Pancreas (tissue), 10 donors: ENCODE data around the gene DDOST. TPM values are rescaled to one million over a fixed set of nuclear protein-coding genes. Genes with fewer than 3 reads are reported as not detected.

ENCODE experiments used
- ATAC-seq, 4 donors: fragments of 200-7000 bp; cut with Tn5 transposase; one replicate each; pipeline versions ENCODE4 v1.8.0 to v1.9.1; 2020; ENCODE audit warnings: mild to moderate bottlenecking in 4 of 4, moderate library complexity in 4 of 4
- DNase-seq, 6 donors: peaks; one replicate each; pipeline ENCODE4 v3.0.0-alpha.2; 2020
- FAIRE-seq: peaks from 2 replicates; lab custom pipeline; 2012; peaks lifted over from hg19 to GRCh38; lab: Jason Lieb, UNC
- H3K27ac ChIP-seq, 4 donors: fragments of 200-600 bp; sonication (generic); 1 replicate in 3 of 4; 2 replicates in 1 of 4; pipeline versions ENCODE4 v1.5.0 to v1.8.0; 2020
- H3K27me3 ChIP-seq, 4 donors: fragments of 200-600 bp; one replicate each; pipeline ENCODE4 v1.8.0; 2021
- H3K36me3 ChIP-seq, 3 donors: fragments of 200-600 bp; sonication (generic) in 1 of 3; one replicate each; pipeline versions ENCODE4 v1.5.0 to v1.8.0; 2020 to 2021
- H3K4me1 ChIP-seq, 3 donors: fragments of 200-600 bp; one replicate each; pipeline ENCODE4 v1.8.0; 2021
- H3K4me3 ChIP-seq, 4 donors: fragments of 200-600 bp; sonication (generic) in 2 of 4; one replicate each; pipeline versions ENCODE4 v1.5.0 to v1.8.0; 2020 to 2021
- H3K9me3 ChIP-seq, 4 donors: fragments of 200-600 bp; one replicate each; pipeline ENCODE4 v1.8.0; 2021
- CTCF ChIP-seq, 4 donors: fragments of 200-600 bp; sonication (generic) in 3 of 4; IDR thresholded peaks; one replicate each; pipeline versions ENCODE4 v1.5.0 to v1.8.0; 2021; ENCODE audit warnings: antibody characterized with exemption in 4 of 4
- WGBS, 2 donors: extraction: QIAGEN DNeasy Blood & Tissue Kit; methylation state at CpG; one replicate each; pipeline ENCODE4 v1.1.7; 2013; 5-methylcytosine and 5-hydroxymethylcytosine counted together
- intact Hi-C, 3 donors: fragments of 100-400 bp; cut with DNase I; formaldehyde crosslinking; loops; one replicate each; pipeline versions ENCODE4 v1.11.1 to v1.14.2; 2022
- polyA plus RNA-seq, 2 donors: library from polyadenylated mRNA; stranded (reverse); fragments of 200-250 nt; gene quantifications; one replicate each; pipeline ENCODE4 v1.2.3, GENCODE V29; 2013
- total RNA-seq, 6 donors: library from RNA; stranded (reverse); fragmentation: NEBNext Ultra II Directional in 4 of 6; extraction: Animal tissue kit (Norgen Biotek cat#: 25700) in 4 of 6; gene quantifications; one replicate each; pipeline versions ENCODE4 v1.2.1 to v1.2.4, GENCODE V29; 2021 to 2023
- donor health status: healthy with polysubstance abuse.
- donor health status: DM: no; HTN: no; CAD: no; lungs with moderate emphysema.
- donor health status: DM: no; HTN: no; CAD: no.
- donor health status: control.
- donor health status: control.
- donor health status: Bipolar disorder and iron deficiency.
- donor health status: DM: yes; HTN: yes; CAD: no.
- donor health status: DM: no; HTN: no; CAD: no.
- donor health status: DM: no; HTN: no; CAD: no.
- donor health status: DM: yes; HTN: yes; CAD: no.

DDOST gene
- total and polyA plus RNA-seq, 8 donors: 98.2 to 190 (median 133) TPM

GRCh38 chr1:20703124-20703756 lies 42.1 kb upstream of the DDOST start:
- Histone ChIP-seq H3K36me3 (no peaks in the 10 kb centered on the region), H3K27me3 (no peaks in the 10 kb centered on the region), H3K9me3 (no peaks in the 10 kb centered on the region), H3K4me1 (no peaks in the 10 kb centered on the region), H3K27ac (no peak overlapping the region), H3K4me3 (no peak overlapping the region)
- 79 to 81% methylated on average over 4 of the region's 4 CpGs for WGBS, 2 donors
- ATAC-seq (no peak), FAIRE-seq (no peak), DNase-seq (no peak)
- TF ChIP-seq CTCF (IDR thresholded peaks at IDR 0.05): no peak
- intact Hi-C loops: no loop called here

- H3K4me3 ChIP-seq: no peak overlapping the region
- WGBS, 2 donors: 64 to 69% methylated on average over 1 of the region's 1 CpG
- FAIRE-seq (no peak), ATAC-seq (no peak), DNase-seq (no peak)
- no peaks in the 10 kb centered on the region for H3K9me3 ChIP-seq
- H3K4me1 ChIP-seq: no peaks in the 10 kb centered on the region
- no peaks in the 10 kb centered on the region for H3K27me3 ChIP-seq
- TF ChIP-seq CTCF (IDR thresholded peaks at IDR 0.05): no peak
- H3K36me3 ChIP-seq: no peaks in the 10 kb centered on the region
- H3K27ac ChIP-seq: no peak overlapping the region
- intact Hi-C loops: no loop called here
These were observed 41.2 kb upstream of the DDOST start for GRCh38 chr1:20702416-20702815.

GRCh38 chr1:20701847-20702246 lies 40.7 kb upstream of the DDOST start:
- no peak for TF ChIP-seq CTCF (IDR thresholded peaks at IDR 0.05)
- WGBS, 2 donors: 79 to 96% methylated on average over 5 of the region's 5 CpGs
- H3K4me1 ChIP-seq: peaks cover 0 to 3% (median 0%) of the 10 kb centered on the region in 3 donors
- no peaks in the 10 kb centered on the region for H3K36me3 ChIP-seq
- H3K4me3 ChIP-seq: no peak overlapping the region
- intact Hi-C loops: no loop called here
- no peaks in the 10 kb centered on the region for H3K27me3 ChIP-seq
- ATAC-seq: no peak
- no peak overlapping the region for H3K27ac ChIP-seq
- no peak for FAIRE-seq
- DNase-seq: no peak
- no peaks in the 10 kb centered on the region for H3K9me3 ChIP-seq

GRCh38 chr1:20701446-20701845 lies 40.3 kb upstream of the DDOST start:
- WGBS, 2 donors: 79 to 80% methylated on average over 9 of the region's 9 CpGs
- no peak overlapping the region for H3K4me3 ChIP-seq
- no peak for DNase-seq
- no peak for FAIRE-seq
- H3K4me1 ChIP-seq: peaks cover 0 to 3% (median 0%) of the 10 kb centered on the region in 3 donors
- no peak overlapping the region for H3K27ac ChIP-seq
- no peaks in the 10 kb centered on the region for H3K9me3 ChIP-seq
- intact Hi-C loops: no loop called here
- H3K27me3 ChIP-seq: no peaks in the 10 kb centered on the region
- ATAC-seq: no peak
- H3K36me3 ChIP-seq: no peaks in the 10 kb centered on the region
- no peak for TF ChIP-seq CTCF (IDR thresholded peaks at IDR 0.05)

GRCh38 chr1:20700636-20701215 lies 39.6 kb upstream of the DDOST start:
- FAIRE-seq (no peak), ATAC-seq (no peak), DNase-seq (no peak)
- H3K9me3 ChIP-seq: no peaks in the 10 kb centered on the region
- no peak for TF ChIP-seq CTCF (IDR thresholded peaks at IDR 0.05)
- intact Hi-C loops: no loop called here
- no peak overlapping the region for H3K27ac ChIP-seq
- H3K36me3 ChIP-seq: no peaks in the 10 kb centered on the region
- WGBS, 2 donors: 83 to 90% methylated on average over 16 to 17 of the region's 17 CpGs
- peaks cover 0 to 3% (median 0%) of the 10 kb centered on the region in 3 donors for H3K4me1 ChIP-seq
- no peaks in the 10 kb centered on the region for H3K27me3 ChIP-seq
- H3K4me3 ChIP-seq: no peak overlapping the region
